HepG2 (cell line): ENCODE measurements around the gene CHRNG. TPM values are rescaled to one million over a fixed set of nuclear protein-coding genes. Genes with fewer than 3 reads are reported as not detected.

Experiments
- CAMTA2 ChIP-seq: sonication (generic); formaldehyde crosslinking; IDR thresholded peaks from 2 replicates; pipeline ENCODE4 v1.4.0; 2020; ENCODE audit warnings: mild to moderate bottlenecking, missing genetic modification reagents, borderline replicate concordance
- ETV6 ChIP-seq: sonication (generic); formaldehyde crosslinking; conservative IDR thresholded peaks from 2 replicates; pipeline ENCODE4 v1.4.0; 2020; ENCODE audit warnings: missing genetic modification reagents
- GPBP1L1 ChIP-seq: sonication (generic); formaldehyde crosslinking; IDR thresholded peaks from 2 replicates; pipeline ENCODE4 v1.5.0; 2020; ENCODE audit warnings: mild to moderate bottlenecking, missing genetic modification reagents
- KDM1A ChIP-seq: IDR thresholded peaks from 2 replicates; pipeline ENCODE4 v1.6.1; 2016; ENCODE audit warnings: missing compliant biosample characterization
- KDM5A ChIP-seq: fragments of 200-600 bp; sonication (generic); IDR thresholded peaks from 2 replicates; pipeline ENCODE4 v1.7.0; 2018; ENCODE audit warnings: antibody characterized with exemption, mild to moderate bottlenecking, low read length, borderline replicate concordance
- KLF15 ChIP-seq: sonication (generic); formaldehyde crosslinking; IDR thresholded peaks from 2 replicates; pipeline ENCODE4 v1.8.1; 2023; ENCODE audit warnings: borderline replicate concordance, mild to moderate bottlenecking, inconsistent platforms, missing genetic modification reagents, mixed read lengths
- LCORL ChIP-seq, 2 experiments: fragments of 450-650 bp in 1 of 2; sonication (generic) in 1 of 2; formaldehyde crosslinking in 1 of 2; IDR thresholded peaks; 2 replicates each; pipeline versions ENCODE4 v1.5.0 to v1.6.1; 2017 to 2020; ENCODE audit warnings: antibody characterized with exemption in 1 of 2, missing genetic modification reagents in 1 of 2
- MAF1 ChIP-seq: sonication (generic); formaldehyde crosslinking; IDR thresholded peaks from 2 replicates; pipeline ENCODE4 v1.5.0; 2020; ENCODE audit warnings: missing genetic modification reagents, borderline replicate concordance
- MAZ ChIP-seq, 2 experiments: sonication (generic) in 1 of 2; formaldehyde crosslinking in 1 of 2; IDR thresholded peaks; 2 replicates each; pipeline versions ENCODE4 v1.5.0 to v1.6.1; 2012 to 2020; ENCODE audit warnings: low read depth in 2 of 2, mild to moderate bottlenecking in 2 of 2, borderline replicate concordance in 1 of 2, improper control_type of control experiment in 1 of 2, low read length in 1 of 2, missing genetic modification reagents in 1 of 2, moderate library complexity in 1 of 2
- MYNN ChIP-seq: sonication (generic); formaldehyde crosslinking; IDR thresholded peaks from 2 replicates; pipeline ENCODE4 v1.4.0; 2020; ENCODE audit warnings: mild to moderate bottlenecking, low read depth, missing genetic modification reagents
- NFRKB ChIP-seq: fragments of 450-650 bp; IDR thresholded peaks from 2 replicates; pipeline ENCODE4 v1.6.1; 2017
- NR2F1 ChIP-seq, 2 experiments: fragments of 450-650 bp in 1 of 2; formaldehyde crosslinking in 1 of 2; IDR thresholded peaks; 2 replicates each; pipeline versions ENCODE4 v1.5.0 to v1.6.1; 2016 to 2020; ENCODE audit warnings: mild to moderate bottlenecking in 1 of 2, missing compliant biosample characterization in 1 of 2, missing genetic modification reagents in 1 of 2, moderate library complexity in 1 of 2
- REXO4 ChIP-seq: sonication (generic); formaldehyde crosslinking; IDR thresholded peaks from 2 replicates; pipeline ENCODE4 v1.8.0; 2022; ENCODE audit warnings: missing genetic modification reagents, mild to moderate bottlenecking, borderline replicate concordance
- SETDB1 ChIP-seq: sonication (generic); formaldehyde crosslinking; IDR thresholded peaks from 2 replicates; pipeline ENCODE4 v1.5.1; 2020; ENCODE audit warnings: missing genetic modification reagents, mild to moderate bottlenecking, borderline replicate concordance
- TCF12 ChIP-seq, 2 experiments: fragments of 450-650 bp in 1 of 2; sonication (generic) in 1 of 2; formaldehyde crosslinking in 1 of 2; IDR thresholded peaks; 2 replicates each; pipeline versions ENCODE4 v1.6.1 to v1.8.0; 2017 to 2022; ENCODE audit warnings: antibody characterized with exemption in 1 of 2, mild to moderate bottlenecking in 1 of 2, missing genetic modification reagents in 1 of 2, moderate library complexity in 1 of 2
- TEAD3 ChIP-seq: optimal IDR thresholded peaks from 2 replicates; pipeline ENCODE3; 2016; ENCODE audit warnings: borderline replicate concordance
- UBTF ChIP-seq: sonication (generic); formaldehyde crosslinking; IDR thresholded peaks from 2 replicates; pipeline ENCODE4 v1.4.0; 2020; ENCODE audit warnings: mild to moderate bottlenecking, missing genetic modification reagents
- ZBTB4 ChIP-seq: sonication (generic); formaldehyde crosslinking; IDR thresholded peaks from 2 replicates; pipeline ENCODE4 v1.4.0; 2020; ENCODE audit warnings: missing genetic modification reagents, mild to moderate bottlenecking, borderline replicate concordance
- ZNF24 ChIP-seq: fragments of 450-650 bp; IDR thresholded peaks from 2 replicates; pipeline ENCODE4 v1.6.1; 2017; ENCODE audit warnings: antibody characterized with exemption, mild to moderate bottlenecking
- ZNF557 ChIP-seq: sonication (generic); formaldehyde crosslinking; IDR thresholded peaks from 2 replicates; pipeline ENCODE4 v1.4.0; 2020; ENCODE audit warnings: missing genetic modification reagents
- ZNF841 ChIP-seq: sonication (generic); formaldehyde crosslinking; IDR thresholded peaks from 2 replicates; pipeline ENCODE4 v1.8.1; 2023; ENCODE audit warnings: missing genetic modification reagents, borderline replicate concordance
- ZNF850 ChIP-seq: sonication (generic); formaldehyde crosslinking; conservative IDR thresholded peaks from 2 replicates; pipeline ENCODE4 v1.9.0; 2021; ENCODE audit warnings: mild to moderate bottlenecking, missing genetic modification reagents
- ZSCAN9 ChIP-seq: IDR thresholded peaks from 2 replicates; pipeline ENCODE4 v1.6.1; 2016; ENCODE audit warnings: borderline replicate concordance
- polyA plus RNA-seq, 8 experiments: library from polyadenylated mRNA; depleted of rRNA in 3 of 8; stranded (reverse) in 7 of 8; unstranded in 1 of 8; fragments of >200 nt; fragmentation: Illumina TruSeq in 4 of 8; extraction: Trizol in 4 of 8; gene quantifications; 2 replicates each; pipeline versions ENCODE4 v1.2.1 to v1.2.3, GENCODE V29; 2011 to 2016; ENCODE audit warnings: low read depth in 4 of 8, missing spikeins in 1 of 8, mixed read lengths in 1 of 8; ENCODE audit not compliant: insufficient read depth in 1 of 8
- total RNA-seq, 5 experiments: library from RNA; depleted of rRNA; stranded (reverse); fragments of >200 nt; fragmentation: Illumina TruSeq; extraction: Trizol; gene quantifications; 2 replicates each; pipeline ENCODE4 v1.2.3, GENCODE V29; 2016; ENCODE audit warnings: low read depth in 1 of 5

Gene CHRNG
- total and polyA plus RNA-seq, 2 of the 13 experiments (the other 11 are each of a cell fraction or from before 2014, with no cell fraction given) = not detected

DNA sequence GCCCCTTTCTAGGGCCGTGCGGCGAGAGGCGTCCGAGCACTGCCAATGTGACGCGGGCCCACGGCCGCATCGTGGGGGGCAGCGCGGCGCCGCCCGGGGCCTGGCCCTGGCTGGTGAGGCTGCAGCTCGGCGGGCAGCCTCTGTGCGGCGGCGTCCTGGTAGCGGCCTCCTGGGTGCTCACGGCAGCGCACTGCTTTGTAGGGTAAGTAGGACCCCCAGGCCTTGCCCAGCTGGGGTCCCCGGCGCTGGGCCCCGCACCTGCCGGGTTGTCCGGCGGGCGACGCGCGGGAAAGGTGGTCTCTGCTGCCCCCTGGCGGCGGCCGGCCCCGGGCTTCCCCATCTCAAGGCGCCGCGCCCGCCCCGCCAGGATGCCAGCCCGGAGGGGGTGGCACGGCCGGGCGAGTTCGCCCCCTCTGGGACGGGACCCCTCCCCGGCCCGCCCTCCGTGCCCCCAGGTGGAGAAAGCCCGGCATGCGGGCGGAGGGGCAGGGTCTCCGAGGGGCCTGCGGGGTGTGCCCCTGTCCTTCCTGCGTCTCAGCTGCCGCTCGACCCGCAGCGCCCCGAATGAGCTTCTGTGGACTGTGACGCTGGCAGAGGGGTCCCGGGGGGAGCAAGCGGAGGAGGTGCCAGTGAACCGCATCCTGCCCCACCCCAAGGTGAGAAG, 17.4 kb upstream of the CHRNG start (continued):
- TF ChIP-seq ZNF841 (CRISPR knock-in tag) (no peak), GPBP1L1 (no peak), KLF15 (CRISPR knock-in tag) (no peak), ZBTB4 (CRISPR knock-in tag) (no peak), LCORL (IDR thresholded peaks at IDR 0.05) (no peak), LCORL (CRISPR knock-in tag; IDR thresholded peaks at IDR 0.05) (no peak), REXO4 (CRISPR knock-in tag) (no peak), MAF1 (CRISPR knock-in tag) (no peak), ZNF850 (CRISPR knock-in tag) (no peak), CAMTA2 (CRISPR knock-in tag) (0 out of 2 replicates have a peak, but pooled peaks have one; percentile 44), SETDB1 (CRISPR knock-in tag) (no peak), ZSCAN9 (CRISPR knock-in tag) (no peak), TEAD3 (no peak), NFRKB (no peak), NR2F1 (CRISPR knock-in tag; IDR thresholded peaks at IDR 0.05) (no peak), KDM1A (CRISPR knock-in tag) (no peak), UBTF (CRISPR knock-in tag) (no peak), TCF12 (IDR thresholded peaks at IDR 0.05) (no peak), TCF12 (CRISPR knock-in tag; IDR thresholded peaks at IDR 0.05) (no peak), MAZ (IDR thresholded peaks at IDR 0.05; ENCODE audit: borderline replicate concordance, low read depth, low read length) (0 out of 2 replicates have a peak, but pooled peaks have one; percentile 17), MAZ (CRISPR knock-in tag; IDR thresholded peaks at IDR 0.05; ENCODE audit: low read depth) (no peak), KDM5A (no peak), ETV6 (CRISPR knock-in tag) (0 out of 2 replicates have a peak, but pooled peaks have one; percentile 13), ZNF557 (CRISPR knock-in tag) (no peak), MYNN (CRISPR knock-in tag) (no peak), ZNF24 (no peak)
